Limb (tissue), 2 donors: ENCODE measurements around the gene LRP8.
A peak's percentile ranks its signal among the peaks of the same experiment; 100 is the strongest.

ENCODE experiments used
- DNase-seq, 2 donors: peaks; one replicate each; pipeline ENCODE4 v3.0.0-alpha.2; 2016; ENCODE audit errors: extremely low spot score in 2 of 2

Gene LRP8

GRCh38 chr1:53341521-53341895, 13.6 kb upstream of the LRP8 start:
- DNase-seq, result peak in 1 of 2 donors; percentile 14

DNA sequence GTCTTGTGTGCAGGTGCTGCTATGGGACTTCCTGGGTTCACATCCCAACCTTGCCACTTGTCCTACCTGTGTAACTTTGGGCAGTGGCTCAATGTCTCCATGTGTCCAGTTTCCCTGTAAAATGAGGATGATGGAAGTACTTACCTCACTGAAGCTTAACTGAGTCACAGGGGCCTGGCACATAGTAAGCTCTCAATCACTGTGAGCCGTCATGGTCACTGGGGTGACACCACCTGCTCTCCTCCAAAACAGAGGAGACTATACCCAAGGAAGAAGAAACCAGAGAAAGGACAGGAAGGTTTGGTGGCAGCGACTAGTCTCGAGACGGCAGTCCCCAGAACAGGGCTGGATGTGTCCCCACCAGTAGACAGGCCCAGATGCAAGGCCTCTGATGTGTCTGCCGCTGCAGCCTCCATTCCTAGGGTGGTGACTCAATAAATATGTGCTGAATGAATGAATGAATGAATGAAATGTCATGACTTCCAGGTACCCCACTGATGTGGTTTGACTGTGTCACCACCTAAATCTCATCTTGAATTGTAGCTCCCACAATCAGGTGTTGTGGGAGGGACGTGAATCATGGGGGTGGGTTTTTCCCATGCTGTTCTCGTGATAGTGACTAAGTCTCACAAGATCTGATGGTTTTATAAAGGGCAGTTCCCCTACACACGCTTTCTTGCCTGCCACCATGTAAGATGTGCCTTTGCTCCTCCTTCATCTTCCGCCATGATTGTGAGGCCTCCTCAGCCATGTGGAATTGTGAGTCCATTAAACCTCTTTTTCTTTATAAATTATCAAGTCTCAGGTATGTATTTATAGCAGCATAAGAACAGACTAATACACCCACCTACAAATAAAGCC, 13.0 kb upstream of the LRP8 start:
- DNase-seq, result peak in 1 of 2 donors; percentile 7

DNA sequence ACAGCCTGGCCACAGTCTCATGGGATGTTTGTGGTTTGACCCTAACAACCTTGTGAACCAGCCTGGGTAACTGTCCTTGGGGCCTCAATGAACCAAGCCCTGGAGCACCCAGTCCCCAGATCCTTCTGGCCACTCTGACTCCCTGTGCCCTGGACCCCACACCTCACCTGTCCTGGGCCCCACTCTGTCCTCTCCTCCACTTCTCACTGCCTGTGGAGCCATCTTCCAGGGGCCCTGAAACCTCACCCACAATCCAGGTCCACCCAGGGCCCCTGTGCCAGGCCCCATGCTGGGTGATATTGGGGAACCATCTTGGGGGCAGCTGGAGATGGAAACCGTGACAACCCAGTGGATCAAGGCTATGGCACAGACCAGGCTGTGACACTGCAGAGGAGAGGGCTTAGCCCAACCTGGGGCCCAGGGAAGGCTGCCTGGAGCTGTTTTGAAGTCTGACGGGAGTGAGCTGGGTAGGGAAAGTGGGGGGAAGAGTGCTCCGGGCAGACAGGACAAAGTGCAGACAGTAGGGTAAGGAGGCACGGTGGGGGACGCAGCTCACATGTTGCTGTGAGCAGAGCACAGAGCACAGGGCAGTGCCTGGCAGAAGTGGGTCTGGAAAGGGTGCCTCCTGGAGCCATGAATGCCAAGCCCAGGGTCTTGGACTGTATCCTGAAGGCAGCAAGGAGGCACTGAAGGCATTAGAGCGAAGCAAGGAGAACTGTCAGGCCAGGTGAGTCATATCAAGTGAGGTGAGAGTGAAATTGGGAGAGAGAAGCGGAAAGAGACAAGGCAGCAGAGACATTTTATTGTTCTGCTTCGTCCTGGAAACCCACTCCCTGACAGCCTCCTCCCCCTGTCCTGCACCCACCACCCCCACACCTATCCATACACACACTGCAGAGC, 12.1 kb upstream of the LRP8 start:
- DNase-seq, result peak in 1 of 2 donors; percentile 7

DNA sequence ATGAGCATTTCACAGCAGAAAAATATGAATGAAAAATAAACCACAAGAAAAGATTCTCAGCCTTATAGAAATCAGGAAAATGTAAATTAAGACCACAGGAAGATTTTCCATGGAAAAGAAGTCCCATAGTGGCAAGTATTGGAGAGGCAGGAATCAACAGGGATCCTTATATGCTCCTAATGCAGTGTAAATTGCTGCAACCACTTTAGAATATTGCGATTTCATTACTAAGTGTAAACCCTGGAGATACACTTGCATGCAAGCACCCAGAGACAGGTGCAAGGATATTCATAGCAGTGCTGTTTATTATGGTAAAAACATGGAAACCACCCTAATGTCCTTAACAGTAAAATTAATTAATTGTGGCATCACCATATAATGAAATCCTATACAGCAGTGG, 10.6 kb upstream of the LRP8 start:
- no peak for DNase-seq

DNA sequence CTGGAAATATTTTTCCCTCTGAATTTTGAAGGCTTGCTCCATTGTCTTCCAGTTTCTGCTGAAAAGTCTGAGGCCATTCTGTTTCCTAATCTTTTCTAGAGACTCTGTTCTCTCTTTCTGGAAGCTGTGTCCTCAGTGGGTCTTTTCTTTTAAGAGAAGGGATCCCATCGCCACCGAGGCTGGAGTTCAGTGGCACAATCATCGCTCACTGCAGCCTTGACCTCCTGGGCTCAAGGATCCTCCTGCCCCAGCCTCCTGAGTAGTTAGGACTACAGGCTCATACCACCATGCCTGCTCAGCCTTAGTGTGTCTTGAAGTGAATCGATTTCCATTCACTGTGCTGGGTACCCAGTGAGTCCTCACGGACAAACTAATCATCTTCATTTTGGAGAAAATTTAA, 9.6 kb upstream of the LRP8 start:
- DNase-seq, result peak in 1 of 2 donors; percentile 9

GRCh38 chr1:53336146-53336545, 8.3 kb upstream of the LRP8 start:
- DNase-seq, result peak in 1 of 2 donors; percentile 7

GRCh38 chr1:53335661-53336060, 7.8 kb upstream of the LRP8 start:
- DNase-seq, result no peak

- DNase-seq, result no peak
These were observed 6.9 kb upstream of the LRP8 start for GRCh38 chr1:53334781-53335180.

DNA sequence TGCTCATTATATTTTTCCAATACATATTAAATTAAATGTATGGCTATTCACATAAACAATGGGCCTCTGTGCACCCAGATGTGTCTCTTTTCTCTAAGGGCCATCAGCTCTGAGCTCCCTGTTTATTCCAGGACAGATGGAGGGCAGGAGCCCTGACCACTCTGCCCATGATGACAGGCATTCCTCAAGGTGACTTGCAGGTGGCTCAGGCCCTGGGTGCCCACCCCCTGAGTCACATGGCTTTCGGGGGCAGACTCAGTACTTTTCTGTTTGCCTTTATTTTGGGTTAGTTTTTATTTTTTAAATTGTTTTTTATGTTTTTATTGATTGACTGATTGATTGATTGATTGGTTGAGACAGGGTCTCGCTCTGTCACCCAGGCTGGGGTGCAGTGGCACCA, 6.4 kb upstream of the LRP8 start:
- peak in 1 of 2 donors; percentile 5 for DNase-seq

- peak in 1 of 2 donors; percentile 13 for DNase-seq
These were observed 5.0 kb upstream of the LRP8 start for GRCh38 chr1:53332833-53333232.

DNA sequence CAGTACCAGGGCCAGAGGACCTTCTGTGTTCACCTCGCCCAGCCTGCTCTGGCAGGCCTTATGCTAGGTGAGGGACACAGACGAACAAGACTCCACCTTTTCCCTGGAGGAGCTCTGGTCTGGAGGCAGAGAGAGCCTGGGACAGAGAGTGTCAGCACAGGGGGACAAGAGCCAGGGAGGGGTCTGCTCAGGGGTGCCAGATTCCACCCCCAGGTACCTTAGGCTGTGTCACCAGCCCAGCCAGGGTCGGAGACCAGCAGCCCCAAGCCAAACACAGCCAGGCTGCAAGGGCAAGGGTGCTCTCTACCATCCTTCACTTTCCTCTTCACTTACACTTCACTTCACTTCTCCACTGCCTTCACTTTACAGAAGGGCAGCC, 4.3 kb upstream of the LRP8 start:
- no peak for DNase-seq

DNA sequence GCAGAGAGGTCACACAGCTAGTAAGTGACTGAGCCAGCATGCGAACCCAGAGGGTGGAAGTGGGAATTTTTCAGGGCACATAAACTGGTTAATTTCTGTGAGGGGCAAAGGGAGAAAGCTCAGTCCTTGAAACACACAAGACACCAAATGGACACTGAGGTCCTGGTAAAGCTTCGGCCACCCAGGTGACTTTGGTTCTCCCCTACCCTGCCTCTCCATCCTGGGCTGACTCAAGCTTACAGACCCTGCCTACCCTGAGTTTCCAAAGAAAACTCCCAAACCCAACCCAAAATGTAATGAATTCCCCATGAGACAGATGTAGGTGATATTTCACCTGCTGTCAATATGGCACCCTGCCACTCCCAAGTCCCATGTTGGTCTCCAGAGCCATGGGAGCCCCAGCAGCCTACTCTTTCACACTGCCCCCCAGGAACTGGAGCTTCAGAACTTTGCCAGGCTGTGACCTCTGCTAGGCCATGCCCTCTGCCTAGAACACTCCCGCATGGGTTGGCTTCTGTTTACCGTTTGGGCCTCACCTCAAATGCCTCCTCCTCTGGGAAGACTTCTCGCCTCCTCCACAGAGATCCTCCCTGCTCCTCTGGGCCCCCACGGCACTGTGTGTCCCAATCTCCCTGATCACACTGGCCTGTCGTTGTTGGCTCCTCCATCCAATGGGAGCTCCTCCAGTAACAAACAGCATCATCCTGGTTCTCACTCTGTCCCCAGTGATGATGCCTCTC, 3.7 kb upstream of the LRP8 start:
- DNase-seq, result peak in 1 of 2 donors; percentile 11

DNA sequence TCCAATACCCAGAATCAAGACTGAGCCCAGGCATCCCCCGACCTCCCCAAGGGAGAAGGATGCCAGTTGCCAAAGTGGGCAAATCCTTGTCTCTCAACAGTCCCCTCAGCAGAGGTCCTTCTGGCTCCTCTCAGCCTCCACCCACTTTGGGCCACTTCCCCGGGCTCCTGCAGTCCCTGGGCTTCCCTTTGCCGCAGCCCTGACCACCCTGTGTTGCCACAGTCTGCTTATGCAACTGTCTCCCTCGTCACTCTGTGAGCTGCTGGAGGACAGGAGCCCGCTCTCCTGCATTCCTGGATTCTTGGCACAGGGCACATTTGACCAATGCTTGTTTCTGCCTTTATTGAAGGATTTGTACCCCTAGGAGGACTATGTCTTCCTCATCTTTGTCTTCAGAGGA, 2.9 kb upstream of the LRP8 start:
- peak in 1 of 2 donors; percentile 7 for DNase-seq

DNA sequence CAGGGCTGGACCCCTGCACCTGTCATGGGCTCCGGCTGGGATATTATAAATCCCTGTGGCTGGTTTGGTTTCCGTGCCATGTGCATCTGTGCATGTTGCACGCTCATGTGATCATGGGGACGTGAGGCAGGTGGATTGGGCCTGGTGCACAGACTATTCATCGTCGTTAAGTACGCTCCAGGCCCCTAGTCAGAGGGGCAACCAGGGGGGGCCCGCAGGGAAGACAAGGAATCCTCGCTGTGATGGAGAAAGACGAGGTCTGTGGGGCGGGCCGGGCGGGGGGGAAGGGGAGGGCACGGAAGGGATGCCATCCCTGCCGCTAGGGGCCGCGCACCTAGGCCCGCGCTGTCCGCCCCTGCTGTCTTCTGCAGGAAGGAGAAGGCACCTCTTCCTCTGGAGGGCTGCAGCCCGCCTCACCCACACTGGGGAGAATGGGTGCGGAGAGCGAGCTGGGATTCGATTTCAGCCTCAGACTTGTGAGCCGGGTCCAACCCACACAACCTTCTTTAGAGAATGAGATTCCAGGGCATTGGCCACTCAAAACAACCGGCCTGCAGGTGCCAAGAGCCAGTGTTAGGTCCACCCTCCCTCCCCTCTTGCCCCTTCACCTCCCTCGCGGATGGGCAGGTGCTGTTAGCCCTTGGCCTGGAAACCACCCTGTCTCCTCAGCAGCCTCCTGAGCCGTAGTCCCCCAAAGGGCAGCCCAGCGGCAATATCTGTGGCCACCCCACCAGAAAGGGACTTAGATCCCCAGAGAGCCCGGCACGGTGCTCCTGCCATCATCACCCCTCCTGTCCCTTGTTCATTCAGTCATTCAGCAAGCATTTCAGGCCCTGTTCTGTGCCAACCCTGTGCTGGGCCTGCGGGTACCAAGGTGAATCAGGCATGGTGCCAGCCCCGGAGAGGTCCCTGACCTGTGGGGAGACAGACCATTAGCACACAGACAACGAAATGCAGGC, 950 bp upstream of the LRP8 start:
- peak in 1 of 2 donors; percentile 35 for DNase-seq

- peak in 1 of 2 donors; percentile 78 for DNase-seq
These were observed 522 bp downstream of the LRP8 start for GRCh38 chr1:53327182-53327913.

DNA sequence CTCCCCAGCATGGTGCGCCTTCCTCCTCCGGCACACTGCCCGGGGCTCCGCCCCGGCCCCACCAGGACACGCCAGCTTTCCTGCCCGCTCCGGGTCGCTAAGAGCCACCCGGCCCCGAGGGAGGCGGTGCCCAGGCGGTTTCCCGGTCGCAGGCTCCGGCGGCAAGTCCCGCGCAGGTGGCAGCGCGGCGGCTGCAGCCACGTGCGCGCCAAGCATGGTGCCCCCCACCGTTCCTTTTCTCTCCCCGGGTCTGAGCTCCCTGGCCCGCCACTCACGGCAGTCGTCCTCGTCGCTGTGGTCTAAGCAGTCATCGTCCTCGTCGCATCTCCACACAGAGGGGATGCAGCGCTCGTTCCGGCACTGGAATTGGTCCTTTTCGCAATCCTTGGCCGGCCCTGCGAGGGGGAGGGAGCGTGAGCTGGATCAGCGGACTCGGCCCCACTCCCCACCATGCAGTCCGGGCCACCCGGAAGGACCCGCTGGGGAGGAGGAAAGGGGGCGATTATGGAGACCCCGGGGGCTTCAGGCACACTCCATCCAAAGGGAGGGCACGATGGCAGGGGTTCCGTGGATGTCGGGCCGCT, 1.2 kb downstream of the LRP8 start:
- DNase-seq, result no peak

GRCh38 chr1:53326088-53326597, 1.7 kb downstream of the LRP8 start:
- peak; percentile 58 to 83 for DNase-seq

DNA sequence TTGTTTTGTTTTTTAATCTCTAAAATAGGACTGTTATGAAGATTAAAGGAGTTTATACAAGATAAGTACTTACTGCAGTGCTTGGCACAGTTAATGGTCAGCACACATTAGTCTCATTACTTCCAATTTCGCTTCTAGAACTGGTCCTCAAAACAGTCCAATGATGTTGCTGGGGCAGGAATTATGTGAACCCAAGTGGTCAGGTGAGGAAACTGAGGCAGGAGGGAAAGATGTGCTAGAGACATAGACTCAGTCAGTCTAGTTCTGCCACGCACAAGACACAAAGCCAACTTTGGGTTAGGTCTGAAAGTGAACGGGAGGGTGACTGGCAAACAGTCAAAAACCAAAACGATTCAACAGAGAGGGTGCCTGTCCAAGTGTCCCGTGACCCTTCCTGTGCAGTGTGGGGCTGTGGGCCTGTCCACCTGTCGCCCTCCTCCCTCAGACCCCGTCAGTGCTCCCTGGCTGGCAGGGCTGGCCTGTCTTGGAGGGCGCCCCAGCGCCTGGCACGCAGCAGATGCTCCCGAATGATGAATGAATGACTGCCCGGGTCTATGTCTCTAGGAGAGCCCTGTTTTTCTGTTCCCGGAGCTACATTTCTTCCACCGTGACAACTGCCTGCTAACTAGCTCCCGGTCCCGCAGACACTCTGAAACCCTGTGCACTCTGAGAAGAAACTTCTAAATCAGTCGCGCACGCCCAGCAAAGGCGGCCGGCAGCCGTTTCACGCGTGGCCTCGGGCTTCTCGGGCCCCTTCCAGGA, 2.4 kb downstream of the LRP8 start:
- DNase-seq, result no peak
